PC-9 (cell line): ENCODE data around the gene PPM1J. TPM values are rescaled to one million over a fixed set of nuclear protein-coding genes. Genes with fewer than 3 reads are reported as not detected.

ENCODE experiments used
- BruUV-seq: library from RNA; stranded (reverse); fragments of 400-500 nt; replicated peaks from 2 replicates; lab custom pipeline; 2021; lab: Mats Ljungman, UMichigan
- CTCF ChIA-PET: fragments of 300-600 bp; sonication (Branson Sonifier 250); formaldehyde crosslinking; loops from one replicate; lab custom pipeline; 2022; ENCODE audit warnings: antibody characterized with exemption; lab: Charles Lee
- POLR2A ChIA-PET: fragments of 300-600 bp; sonication (Branson Sonifier 250); formaldehyde crosslinking; loops from one replicate; lab custom pipeline; 2022; ENCODE audit warnings: antibody characterized with exemption; ENCODE audit not compliant: unreplicated experiment; lab: Charles Lee
- DNase-seq, 2 experiments: peaks; one replicate each; pipeline versions ENCODE4 v3.0.0 to v3.0.0-alpha.2; 2015 to 2022; ENCODE audit warnings: mixed read lengths in 1 of 2
- H2AFZ ChIP-seq: fragments of 200-600 bp; sonication (generic); 2 replicates; pipeline ENCODE4 v1.8.1; 2017; ENCODE audit warnings: antibody characterized with exemption
- H3F3A ChIP-seq: fragments of 200-600 bp; sonication (generic); 2 replicates; pipeline ENCODE4 v1.8.1; 2017; ENCODE audit warnings: antibody characterized with exemption, mild to moderate bottlenecking, low read depth; ENCODE audit not compliant: insufficient read depth
- H3K27ac ChIP-seq: fragments of 200-600 bp; sonication (generic); 2 replicates; pipeline ENCODE4 v1.6.1; 2016; ENCODE audit warnings: mixed run types
- H3K27me3 ChIP-seq: fragments of 200-600 bp; sonication (generic); 2 replicates; pipeline ENCODE4 v1.6.1; 2016; ENCODE audit warnings: low read depth, mixed run types; ENCODE audit not compliant: insufficient read depth
- H3K36me3 ChIP-seq: fragments of 200-600 bp; sonication (generic); 2 replicates; pipeline ENCODE4 v1.6.1; 2016; ENCODE audit warnings: low read depth, mixed run types
- H3K4me1 ChIP-seq: fragments of 200-600 bp; sonication (generic); replicated peaks from 2 replicates; pipeline ENCODE4 v1.6.1; 2016; ENCODE audit warnings: mixed run types; ENCODE audit not compliant: insufficient read depth
- H3K4me2 ChIP-seq: fragments of 200-600 bp; sonication (generic); 2 replicates; pipeline ENCODE4 v1.6.1; 2017; ENCODE audit warnings: mixed run types
- H3K4me3 ChIP-seq: fragments of 200-600 bp; sonication (generic); 2 replicates; pipeline ENCODE4 v1.6.1; 2016; ENCODE audit warnings: mixed run types
- H3K79me2 ChIP-seq: fragments of 200-600 bp; sonication (generic); 2 replicates; pipeline ENCODE4 v1.6.1; 2017; ENCODE audit warnings: low read depth, mixed run types
- H3K9me2 ChIP-seq: fragments of 200-600 bp; sonication (generic); 2 replicates; pipeline ENCODE4 v1.8.1; 2017; ENCODE audit warnings: mild to moderate bottlenecking; ENCODE audit not compliant: insufficient read depth
- H3K9me3 ChIP-seq: fragments of 200-600 bp; sonication (generic); 2 replicates; pipeline ENCODE4 v1.8.1; 2016; ENCODE audit warnings: low read depth; ENCODE audit not compliant: insufficient read depth
- H4K20me1 ChIP-seq: fragments of 200-600 bp; sonication (generic); 2 replicates; pipeline ENCODE4 v1.8.1; 2017; ENCODE audit not compliant: insufficient read depth
- CTCF ChIP-seq: fragments of 200-600 bp; sonication (generic); conservative IDR thresholded peaks from 2 replicates; pipeline ENCODE4 v1.6.1; 2017; ENCODE audit warnings: mixed run types, antibody characterized with exemption, mild to moderate bottlenecking, moderate library complexity
- EZH2 ChIP-seq: fragments of 200-600 bp; sonication (generic); IDR thresholded peaks from 2 replicates; pipeline ENCODE4 v1.8.0; 2017; ENCODE audit warnings: antibody characterized with exemption, low read depth
- intact Hi-C: fragments of 100-400 bp; cut with micrococcal nuclease; formaldehyde crosslinking; loops from one replicate; pipeline ENCODE4 v1.10.0; 2022; ENCODE audit not compliant: unreplicated experiment
- total RNA-seq: library from RNA; stranded (reverse); gene quantifications from 2 replicates; pipeline ENCODE4 v1.2.3, GENCODE V29; 2021

Gene PPM1J
- total RNA-seq, 1 experiment from 2014 or later = 6.0 TPM

GRCh38 chr1:112748396-112748795 lies 33.3 kb upstream of the PPM1J start:
- Histone ChIP-seq H3K4me2 (no peak overlapping the region), H3K9me2 (no peaks in the 10 kb centered on the region), H2AFZ (no peak overlapping the region), H3K4me3 (no peak overlapping the region), H3K27ac (no peak overlapping the region), H3K4me1 (no peaks in the 10 kb centered on the region), H3K27me3 (peaks cover 12% of the 10 kb centered on the region), H3F3A (no peaks in the 10 kb centered on the region), H3K79me2 (no peaks in the 10 kb centered on the region), H4K20me1 (no peaks in the 10 kb centered on the region), H3K36me3 (no peaks in the 10 kb centered on the region), H3K9me3 (no peaks in the 10 kb centered on the region)
- no peak for DNase-seq
- no TSS peak for BruUV-seq
- POLR2A ChIA-PET = no interaction called here
- CTCF ChIA-PET = no interaction called here
- TF ChIP-seq CTCF = no peak
- TF ChIP-seq EZH2 = no peak
- intact Hi-C loops = no loop called here

DNA sequence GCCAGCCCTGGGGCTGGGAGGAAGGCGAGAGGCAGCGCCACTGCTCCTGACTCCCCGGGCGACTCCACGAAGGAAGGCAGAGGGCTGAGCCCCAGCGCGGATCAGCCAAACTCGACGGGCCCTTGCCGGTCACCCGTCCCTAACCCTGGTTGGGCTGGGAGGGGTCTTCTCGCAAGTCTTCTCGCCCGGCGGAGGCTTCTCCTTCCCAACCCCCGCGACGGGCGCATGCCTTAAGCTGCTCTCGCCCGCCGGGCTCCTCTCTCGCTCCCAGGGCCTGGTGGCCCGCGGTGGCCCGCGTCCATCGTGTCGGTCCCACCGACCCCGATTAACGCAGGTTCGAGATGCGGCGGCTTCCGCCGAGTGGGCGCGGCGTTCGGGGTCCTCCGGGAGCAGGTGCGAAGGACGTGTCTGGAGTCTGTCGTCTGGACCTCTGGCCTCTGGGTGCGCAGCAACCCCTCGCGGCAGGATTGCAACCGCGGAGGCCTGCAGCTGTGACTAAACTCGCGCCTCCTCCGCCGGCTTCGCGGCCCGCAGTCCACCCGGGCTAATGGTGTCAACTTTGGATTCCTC lies 29.0 kb upstream of the PPM1J start:
- Histone ChIP-seq H3F3A (no peaks in the 10 kb centered on the region), H3K4me2 (peak overlapping the region; percentile 66), H2AFZ (peak overlapping the region; percentile 76), H4K20me1 (no peaks in the 10 kb centered on the region), H3K4me1 (no peaks in the 10 kb centered on the region), H3K79me2 (no peaks in the 10 kb centered on the region), H3K36me3 (no peaks in the 10 kb centered on the region), H3K9me3 (no peaks in the 10 kb centered on the region), H3K27ac (no peak overlapping the region), H3K9me2 (no peaks in the 10 kb centered on the region), H3K4me3 (no peak overlapping the region; the same call in 1 of the 2 replicates), H3K27me3 (peaks cover 12% of the 10 kb centered on the region)
- peak in 1 of 2 experiments; percentile 49 for DNase-seq
- TF ChIP-seq CTCF (no peak), EZH2 (no peak)
- BruUV-seq = no TSS peak
- CTCF ChIA-PET = interaction anchor here (0.7 kb wide), 1 partner anchor 133 kb away, joined by 3 read pairs; no protein-coding TSS in a partner anchor
- POLR2A ChIA-PET = no interaction called here
- intact Hi-C loops = no loop called here

GRCh38 chr1:112743174-112744008 lies 28.3 kb upstream of the PPM1J start:
- H2AFZ ChIP-seq = no peak overlapping the region
- H3K9me3 ChIP-seq = no peaks in the 10 kb centered on the region
- no peaks in the 10 kb centered on the region for H4K20me1 ChIP-seq
- H3K27me3 ChIP-seq = peaks cover 12% of the 10 kb centered on the region
- DNase-seq = no peak
- TF ChIP-seq CTCF = no peak
- no peak for TF ChIP-seq EZH2
- H3K4me1 ChIP-seq = no peaks in the 10 kb centered on the region
- no TSS peak for BruUV-seq
- no peak overlapping the region for H3K4me2 ChIP-seq
- ChIA-PET CTCF (no interaction called here), POLR2A (no interaction called here)
- H3K4me3 ChIP-seq = no peak overlapping the region
- intact Hi-C loops = no loop called here
- no peaks in the 10 kb centered on the region for H3K36me3 ChIP-seq
- no peak overlapping the region for H3K27ac ChIP-seq
- H3K9me2 ChIP-seq = no peaks in the 10 kb centered on the region
- no peaks in the 10 kb centered on the region for H3F3A ChIP-seq
- H3K79me2 ChIP-seq = no peaks in the 10 kb centered on the region
